Upper lobe of right lung (tissue), 1 donor: ENCODE data around the gene TLE5. TPM values are rescaled to one million over a fixed set of nuclear protein-coding genes. Genes with fewer than 3 reads are reported as not detected.

Source experiments
- ATAC-seq: fragments of 200-7000 bp; cut with Tn5 transposase; one replicate; pipeline ENCODE4 v1.9.1; 2020; ENCODE audit warnings: mild to moderate bottlenecking, moderate library complexity
- DNase-seq: peaks from one replicate; pipeline ENCODE4 v3.0.0-alpha.2; 2020
- H3K27ac ChIP-seq: fragments of 200-600 bp; one replicate; pipeline ENCODE4 v1.8.0; 2022
- H3K27me3 ChIP-seq: fragments of 200-600 bp; one replicate; pipeline ENCODE4 v1.8.0; 2022; ENCODE audit warnings: mild to moderate bottlenecking
- H3K36me3 ChIP-seq: fragments of 200-600 bp; one replicate; pipeline ENCODE4 v1.8.0; 2022
- H3K4me1 ChIP-seq: fragments of 200-600 bp; one replicate; pipeline ENCODE4 v1.8.0; 2022
- H3K4me3 ChIP-seq: fragments of 200-600 bp; one replicate; pipeline ENCODE4 v1.8.0; 2022; ENCODE audit warnings: mild to moderate bottlenecking
- H3K9me3 ChIP-seq: fragments of 200-600 bp; one replicate; pipeline ENCODE4 v1.8.0; 2022
- CTCF ChIP-seq: fragments of 200-600 bp; IDR thresholded peaks from one replicate; pipeline ENCODE4 v1.8.0; 2022; ENCODE audit warnings: antibody characterized with exemption
- intact Hi-C: fragments of 100-400 bp; cut with DNase I; formaldehyde crosslinking; loops from one replicate; pipeline ENCODE4 v1.11.0; 2022
- total RNA-seq: library from RNA; stranded (reverse); fragmentation: NEBNext Ultra II Directional; extraction: Animal tissue kit (Norgen Biotek cat#: 25700); gene quantifications from one replicate; pipeline ENCODE4 v1.2.1, GENCODE V29; 2021
- donor health status: DM: no; HTN: yes; CAD: no; lungs with severe emphysema.

TLE5 gene
- total RNA-seq, 1 donor from 2014 or later, result 458 TPM

- Histone ChIP-seq H3K4me3 (no peak overlapping the region), H3K9me3 (no peaks in the 10 kb centered on the region), H3K4me1 (peaks cover 14% of the 10 kb centered on the region), H3K36me3 (no peaks in the 10 kb centered on the region), H3K27me3 (no peaks in the 10 kb centered on the region), H3K27ac (no peak overlapping the region)
- intact Hi-C loops, result no loop called here
- ATAC-seq, result no peak
- TF ChIP-seq CTCF, result no peak
- no peak for DNase-seq
Observed at GRCh38 chr19:3067563-3067962, 5.3 kb upstream of the TLE5 start.

- no peak for TF ChIP-seq CTCF
- H3K9me3 ChIP-seq, result no peaks in the 10 kb centered on the region
- peaks cover 14% of the 10 kb centered on the region for H3K4me1 ChIP-seq
- intact Hi-C loops, result no loop called here
- ATAC-seq (no peak), DNase-seq (no peak)
- H3K27ac ChIP-seq, result no peak overlapping the region
- H3K27me3 ChIP-seq, result no peaks in the 10 kb centered on the region
- H3K36me3 ChIP-seq, result no peaks in the 10 kb centered on the region
- no peak overlapping the region for H3K4me3 ChIP-seq
Observed at GRCh38 chr19:3066482-3067049, 4.3 kb upstream of the TLE5 start.

GRCh38 chr19:3065675-3066357 is 3.5 kb upstream of the TLE5 start:
- H3K4me3 ChIP-seq, result no peak overlapping the region
- intact Hi-C loops, result no loop called here
- no peak for ATAC-seq
- H3K27ac ChIP-seq, result no peak overlapping the region
- no peak for TF ChIP-seq CTCF
- H3K4me1 ChIP-seq, result peaks cover 14% of the 10 kb centered on the region
- no peak for DNase-seq
- H3K36me3 ChIP-seq, result no peaks in the 10 kb centered on the region
- H3K27me3 ChIP-seq, result no peaks in the 10 kb centered on the region
- H3K9me3 ChIP-seq, result no peaks in the 10 kb centered on the region

- no peak overlapping the region for H3K4me3 ChIP-seq
- no peak overlapping the region for H3K27ac ChIP-seq
- no peak for DNase-seq
- intact Hi-C loops, result no loop called here
- ATAC-seq, result no peak
- no peak for TF ChIP-seq CTCF
- peaks cover 23% of the 10 kb centered on the region for H3K4me1 ChIP-seq
- H3K27me3 ChIP-seq, result no peaks in the 10 kb centered on the region
- H3K9me3 ChIP-seq, result no peaks in the 10 kb centered on the region
- peaks cover 11% of the 10 kb centered on the region for H3K36me3 ChIP-seq
Observed at GRCh38 chr19:3064011-3064330, 1.7 kb upstream of the TLE5 start.

GRCh38 chr19:3061182-3062161 is 823 bp downstream of the TLE5 start:
- H3K27ac ChIP-seq, result peak overlapping the region; percentile 97
- no peaks in the 10 kb centered on the region for H3K9me3 ChIP-seq
- TF ChIP-seq CTCF, result peak; percentile 39
- DNase-seq (peak; percentile 83), ATAC-seq (peak; percentile 73)
- H3K4me3 ChIP-seq, result peak overlapping the region; percentile 88
- peaks cover 46% of the 10 kb centered on the region for H3K4me1 ChIP-seq
- intact Hi-C loops, result no loop called here
- peaks cover 36% of the 10 kb centered on the region for H3K36me3 ChIP-seq
- H3K27me3 ChIP-seq, result no peaks in the 10 kb centered on the region
